A204.1 (cell line): ENCODE data around the gene TCERG1L.

Experiments used
- FAIRE-seq: peaks from 2 replicates; lab custom pipeline; 2012; peaks lifted over from hg19 to GRCh38; lab: Jason Lieb, UNC

The TCERG1L gene

GRCh38 chr10:131223422-131223821 lies 88.1 kb downstream of the TCERG1L start:
- FAIRE-seq: no peak

GRCh38 chr10:131222986-131223385 lies 88.5 kb downstream of the TCERG1L start:
- no peak for FAIRE-seq

- no peak for FAIRE-seq
These were observed 89.8 kb downstream of the TCERG1L start for GRCh38 chr10:131221632-131222277.

GRCh38 chr10:131220601-131221171 lies 90.8 kb downstream of the TCERG1L start:
- FAIRE-seq: no peak

GRCh38 chr10:131219955-131220489 lies 91.5 kb downstream of the TCERG1L start:
- no peak for FAIRE-seq

GRCh38 chr10:131219584-131219886 lies 92.0 kb downstream of the TCERG1L start:
- FAIRE-seq: no peak

GRCh38 chr10:131218811-131219583 lies 92.5 kb downstream of the TCERG1L start:
- FAIRE-seq: no peak

GRCh38 chr10:131216681-131217230 lies 94.8 kb downstream of the TCERG1L start:
- FAIRE-seq: no peak

GRCh38 chr10:131215776-131216175 lies 95.7 kb downstream of the TCERG1L start:
- FAIRE-seq: no peak

GRCh38 chr10:131214521-131215244 lies 96.8 kb downstream of the TCERG1L start:
- FAIRE-seq: no peak

- FAIRE-seq: no peak
These were observed 97.6 kb downstream of the TCERG1L start for GRCh38 chr10:131213741-131214505.

- no peak for FAIRE-seq
These were observed 98.7 kb downstream of the TCERG1L start for GRCh38 chr10:131212763-131213325.

- no peak for FAIRE-seq
These were observed 99.4 kb downstream of the TCERG1L start for GRCh38 chr10:131211965-131212619.

- no peak for FAIRE-seq
These were observed 100.0 kb downstream of the TCERG1L start for GRCh38 chr10:131211559-131211958.

- no peak for FAIRE-seq
These were observed 100.4 kb downstream of the TCERG1L start for GRCh38 chr10:131211146-131211545.

- FAIRE-seq: no peak
These were observed 101.3 kb downstream of the TCERG1L start for GRCh38 chr10:131210181-131210580.

GRCh38 chr10:131207584-131208532 lies 103.7 kb downstream of the TCERG1L start:
- FAIRE-seq: no peak

- FAIRE-seq: no peak
These were observed 104.3 kb downstream of the TCERG1L start for GRCh38 chr10:131207176-131207575.
